Measurements from ENCODE around the gene RNF186. TPM values are rescaled to one million over a fixed set of nuclear protein-coding genes. Genes with fewer than 3 reads are reported as not detected.

RNF186 gene
- polyA plus RNA-seq, 1 donor from 2014 or later: not detected

DNA sequence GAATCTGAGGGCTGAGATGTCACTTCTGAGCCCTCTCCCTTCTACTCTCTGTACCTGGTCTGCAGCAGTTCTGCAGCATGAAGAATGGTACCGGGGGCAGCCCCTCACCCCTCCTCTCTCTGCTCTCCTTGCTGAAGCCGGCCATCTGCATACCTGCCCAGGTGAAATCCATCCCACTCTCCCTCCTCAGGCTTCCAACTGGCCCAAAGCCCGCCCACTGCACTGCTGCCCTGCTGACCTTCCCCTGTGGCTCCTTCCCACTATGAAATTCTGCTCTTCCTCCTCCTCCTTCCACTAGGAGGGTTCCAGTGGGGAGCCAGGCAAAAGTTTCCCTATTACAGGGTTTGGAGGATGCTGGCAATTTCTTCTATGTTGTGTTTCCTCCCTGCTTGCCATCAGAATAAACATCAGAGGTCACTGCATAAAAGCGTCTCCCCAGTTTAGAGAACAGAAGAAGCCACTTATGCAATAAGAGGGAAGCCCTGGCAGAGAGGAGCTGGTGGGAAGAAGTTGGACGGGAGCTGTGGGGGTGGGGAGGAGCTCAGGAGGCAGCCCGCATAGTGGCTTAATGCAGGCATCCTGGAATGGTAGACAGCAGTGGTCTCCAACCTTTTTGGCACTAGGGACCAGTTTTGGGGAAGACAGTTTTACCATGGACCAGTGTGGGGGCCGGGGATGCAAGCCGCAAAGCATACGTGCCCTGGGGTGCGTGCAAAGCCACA, 45.7 kb downstream of the RNF186 start:
- Mint-ChIP-seq H3K4me3 (no peak overlapping the region), H3K27me3 (no peaks in the 10 kb centered on the region), H3K27ac (no peak overlapping the region), H3K4me1 (peaks cover 7 to 14% (median 9%) of the 10 kb centered on the region in 3 donors), H3K9me3 (no peaks in the 10 kb centered on the region), H3K36me3 (peaks cover 5% of the 10 kb centered on the region)

DNA sequence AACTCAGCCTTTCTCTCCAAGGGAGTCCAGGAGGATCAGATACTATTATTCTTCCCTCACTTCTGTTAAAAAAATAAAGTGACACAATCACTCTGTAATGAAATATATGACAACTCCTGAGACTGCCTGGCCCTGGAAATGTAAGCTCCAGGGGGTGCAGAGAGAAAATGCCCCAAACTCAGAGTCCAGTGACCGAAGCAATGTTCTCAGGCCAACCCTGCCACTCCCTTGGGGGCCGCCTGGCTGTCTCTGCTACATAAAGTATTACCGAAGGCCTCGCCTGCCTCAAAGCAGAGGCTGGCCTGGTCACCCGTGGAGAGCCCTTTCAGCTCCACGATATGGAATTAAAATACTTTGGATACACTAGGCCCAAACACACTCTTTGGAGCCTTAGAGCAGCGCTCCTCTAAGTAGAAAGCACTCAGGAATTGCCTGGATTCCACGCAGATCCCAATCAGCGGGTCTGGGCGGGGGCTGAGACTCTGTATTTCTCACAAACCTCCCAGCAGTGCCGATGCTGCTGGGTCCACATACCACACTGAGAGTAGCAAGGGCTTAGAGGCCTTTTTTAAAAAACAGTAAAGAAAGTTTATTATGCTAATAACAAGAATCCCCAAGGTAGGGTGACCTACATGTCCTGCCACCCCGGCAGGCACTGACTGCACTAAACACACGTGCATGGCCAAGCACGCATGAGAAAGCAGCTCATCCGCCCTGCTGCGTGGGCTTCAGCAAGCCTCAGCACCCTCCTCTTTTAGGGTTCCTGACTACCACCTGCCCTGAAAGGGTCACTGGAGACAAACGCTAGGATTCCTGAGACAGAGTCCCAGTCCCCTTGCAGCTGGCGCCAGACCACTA, 46.5 kb downstream of the RNF186 start:
- peaks cover 7 to 14% (median 9%) of the 10 kb centered on the region in 3 donors for H3K4me1 Mint-ChIP-seq
- H3K27ac Mint-ChIP-seq: no peak overlapping the region
- peaks cover 7% of the 10 kb centered on the region for H3K36me3 Mint-ChIP-seq
- no peak overlapping the region for H3K4me3 Mint-ChIP-seq
- H3K9me3 Mint-ChIP-seq: no peaks in the 10 kb centered on the region
- no peaks in the 10 kb centered on the region for H3K27me3 Mint-ChIP-seq

DNA sequence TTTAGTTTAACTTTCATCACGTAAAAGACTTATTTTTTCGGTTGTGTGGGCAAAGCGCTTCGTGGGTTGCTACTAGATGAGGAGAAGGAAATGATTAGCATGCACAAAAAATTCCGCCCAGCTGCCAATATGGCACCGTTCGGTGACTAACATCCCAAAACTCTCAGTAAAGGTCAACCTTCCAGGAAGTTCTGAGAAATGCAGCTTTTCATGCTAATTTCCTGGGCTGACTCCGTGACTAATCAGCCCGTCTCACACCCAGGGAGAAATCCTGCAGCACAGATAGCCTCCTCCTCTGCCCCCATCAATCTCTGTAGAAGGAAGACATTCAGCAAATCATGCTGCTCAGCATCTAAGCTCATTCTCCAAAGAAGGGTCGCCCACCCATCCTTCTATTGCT, 49.5 kb downstream of the RNF186 start:
- no peaks in the 10 kb centered on the region for H3K9me3 Mint-ChIP-seq
- no peak overlapping the region for H3K4me3 Mint-ChIP-seq
- no peak overlapping the region for H3K27ac Mint-ChIP-seq
- peaks cover 9% of the 10 kb centered on the region for H3K36me3 Mint-ChIP-seq
- no peaks in the 10 kb centered on the region for H3K27me3 Mint-ChIP-seq
- peaks cover 7 to 14% (median 9%) of the 10 kb centered on the region in 3 donors for H3K4me1 Mint-ChIP-seq

DNA sequence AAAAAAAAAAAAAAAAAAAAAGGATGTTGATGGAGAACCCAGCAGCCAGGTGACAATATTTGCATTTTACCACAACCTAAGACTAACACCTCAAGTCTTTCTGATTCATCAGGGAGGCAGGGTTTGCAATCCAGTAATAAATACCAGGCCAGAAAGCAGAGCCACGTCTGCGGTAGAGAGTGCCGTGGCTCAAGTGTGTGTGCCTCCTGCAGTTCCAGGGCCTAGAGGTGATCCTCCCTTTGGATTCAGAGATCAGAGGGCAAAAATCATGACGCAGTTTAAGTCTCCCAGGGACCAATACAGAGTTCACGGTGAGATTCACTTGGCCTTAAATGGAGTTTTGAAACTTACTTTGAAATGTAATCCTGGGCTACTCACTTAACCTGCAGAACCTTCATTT, 50.2 kb downstream of the RNF186 start:
- Mint-ChIP-seq H3K4me1 (peaks cover 7 to 14% (median 9%) of the 10 kb centered on the region in 3 donors), H3K27ac (peak overlapping the region in 1 of 3 donors; percentile 78), H3K27me3 (no peaks in the 10 kb centered on the region), H3K9me3 (no peaks in the 10 kb centered on the region), H3K36me3 (peaks cover 12% of the 10 kb centered on the region), H3K4me3 (peak overlapping the region in 1 of 4 donors; percentile 27)

Other genes with a start within 250 kb of the RNF186 start
- 0.18 TPM for gene NBL1, start 171.0 kb downstream of the RNF186 start, polyA plus RNA-seq
- not detected for gene HTR6, start 150.4 kb downstream of the RNF186 start, polyA plus RNA-seq
- 21.7 TPM for gene TMCO4, start 15.4 kb downstream of the RNF186 start, polyA plus RNA-seq
- gene OTUD3, start 67.1 kb upstream of the RNF186 start, polyA plus RNA-seq: 2.9 TPM
- not detected for gene PLA2G2E, start 108.3 kb upstream of the RNF186 start, polyA plus RNA-seq
- not detected for gene PLA2G2A, start 164.3 kb upstream of the RNF186 start, polyA plus RNA-seq